Neural cell (in vitro differentiated cells): Measurements from ENCODE around the gene CBX2. TPM values are rescaled to one million over a fixed set of nuclear protein-coding genes. Genes with fewer than 3 reads are reported as not detected.

Experiments
- H2AFZ ChIP-seq: fragments of 200-600, 300-800 bp; sonication (generic), shearing (Covaris generic); 2 replicates; pipeline ENCODE4 v1.6.0; 2014; ENCODE audit warnings: low read depth, mild to moderate bottlenecking, antibody characterized with exemption, low read length, moderate library complexity
- H3F3A ChIP-seq: fragments of 200-600 bp; shearing (Covaris generic); 2 replicates; pipeline ENCODE4 v1.6.1; 2016; ENCODE audit warnings: mild to moderate bottlenecking, moderate library complexity, mixed read lengths, antibody characterized with exemption, low read length; ENCODE audit not compliant: insufficient read depth, poor library complexity, severe bottlenecking
- H3K27ac ChIP-seq: fragments of 200-600, 300-800 bp; sonication (generic), shearing (Covaris generic); 2 replicates; pipeline ENCODE4 v1.5.1; 2014; ENCODE audit warnings: mild to moderate bottlenecking, low read length, moderate library complexity
- H3K27me3 ChIP-seq: fragments of 300-800, 200-600 bp; sonication (generic), shearing (Covaris generic); 2 replicates; pipeline ENCODE4 v1.6.0; 2014; ENCODE audit warnings: mild to moderate bottlenecking, low read depth, low read length, moderate library complexity; ENCODE audit not compliant: insufficient read depth
- H3K36me3 ChIP-seq: fragments of 300-800, 200-600 bp; sonication (generic), shearing (Covaris generic); 2 replicates; pipeline ENCODE4 v1.5.1; 2014; ENCODE audit warnings: mild to moderate bottlenecking, antibody characterized with exemption, low read length, moderate library complexity; ENCODE audit not compliant: insufficient read depth
- H3K4me2 ChIP-seq: fragments of 300-800, 200-600 bp; sonication (generic), shearing (Covaris generic); 2 replicates; pipeline ENCODE4 v1.6.0; 2014; ENCODE audit warnings: mild to moderate bottlenecking, low read length
- H3K4me3 ChIP-seq: fragments of 300-800, 200-600 bp; sonication (generic), shearing (Covaris generic); 2 replicates; pipeline ENCODE4 v1.5.1; 2014; ENCODE audit warnings: mild to moderate bottlenecking, low read length, moderate library complexity
- H3K79me2 ChIP-seq: fragments of 200-600 bp; shearing (Covaris generic); replicated peaks from 2 replicates; pipeline ENCODE4 v1.6.0; 2014; ENCODE audit warnings: mild to moderate bottlenecking, low read length, moderate library complexity; ENCODE audit not compliant: insufficient read depth
- H3K9ac ChIP-seq: fragments of 300-800, 200-600 bp; sonication (generic), shearing (Covaris generic); 2 replicates; pipeline ENCODE4 v1.6.1; 2016; ENCODE audit warnings: mild to moderate bottlenecking, low read length, mixed read lengths
- H3K9me2 ChIP-seq: fragments of 200-600 bp; shearing (Covaris generic); 2 replicates; pipeline ENCODE4 v1.6.1; 2016; ENCODE audit warnings: mild to moderate bottlenecking, low read length, mixed read lengths; ENCODE audit not compliant: insufficient read depth
- H3K9me3 ChIP-seq: fragments of 200-600, 300-800 bp; sonication (generic), shearing (Covaris generic); 2 replicates; pipeline ENCODE4 v1.6.1; 2016; ENCODE audit warnings: mild to moderate bottlenecking, mixed run types, low read length, moderate library complexity, mixed read lengths
- H4K20me1 ChIP-seq: fragments of 200-600 bp; shearing (Covaris generic); 2 replicates; pipeline ENCODE4 v1.6.1; 2016; ENCODE audit warnings: mild to moderate bottlenecking, mixed run types; ENCODE audit not compliant: insufficient read depth
- EP300 ChIP-seq: fragments of 450-650 bp; conservative IDR thresholded peaks from 2 replicates; pipeline ENCODE4 v1.6.1; 2014; ENCODE audit warnings: antibody characterized with exemption, mild to moderate bottlenecking, moderate library complexity; ENCODE audit not compliant: poor library complexity, severe bottlenecking
- EZH2 ChIP-seq: fragments of 200-600, 300-800 bp; shearing (Covaris generic), sonication (generic); IDR thresholded peaks from 2 replicates; pipeline ENCODE4 v1.6.1; 2014; ENCODE audit warnings: antibody characterized with exemption, low read length, borderline replicate concordance, mild to moderate bottlenecking; ENCODE audit not compliant: insufficient read depth, poor library complexity, severe bottlenecking
- MXI1 ChIP-seq: fragments of 450-650 bp; conservative IDR thresholded peaks from 2 replicates; pipeline ENCODE4 v1.6.1; 2014; ENCODE audit warnings: antibody characterized with exemption, mild to moderate bottlenecking; ENCODE audit not compliant: poor library complexity, severe bottlenecking
- POLR2AphosphoS5 ChIP-seq: IDR thresholded peaks from 2 replicates; pipeline ENCODE4 v1.6.1; 2012
- RAD21 ChIP-seq: fragments of 450-650 bp; conservative IDR thresholded peaks from 2 replicates; pipeline ENCODE4 v1.6.1; 2014; ENCODE audit warnings: antibody characterized with exemption, mild to moderate bottlenecking, moderate library complexity
- SMC3 ChIP-seq: fragments of 450-650 bp; conservative IDR thresholded peaks from 2 replicates; pipeline ENCODE4 v1.6.1; 2014; ENCODE audit warnings: antibody characterized with exemption, mild to moderate bottlenecking, moderate library complexity; ENCODE audit not compliant: poor library complexity
- TAF1 ChIP-seq: IDR thresholded peaks from 2 replicates; pipeline ENCODE4 v1.6.1; 2012; ENCODE audit warnings: low read depth
- polyA plus RNA-seq: library from polyadenylated mRNA; depleted of rRNA; stranded (reverse); fragments of >200 nt; gene quantifications from 2 replicates; pipeline ENCODE4 v1.2.3, GENCODE V29; 2014
- TF ChIP-seq, protein P1 (sequence below): IDR thresholded peaks from 2 replicates; pipeline ENCODE4 v1.6.1; 2012; ENCODE audit warnings: borderline replicate concordance
- TF ChIP-seq, protein P2 (sequence below): fragments of 450-650 bp; IDR thresholded peaks from 2 replicates; pipeline ENCODE4 v1.5.1; 2014; ENCODE audit warnings: antibody characterized with exemption, mild to moderate bottlenecking, moderate library complexity; ENCODE audit not compliant: poor library complexity, severe bottlenecking

The CBX2 gene
- polyA plus RNA-seq, 1 donor from 2014 or later: 16.9 TPM

DNA sequence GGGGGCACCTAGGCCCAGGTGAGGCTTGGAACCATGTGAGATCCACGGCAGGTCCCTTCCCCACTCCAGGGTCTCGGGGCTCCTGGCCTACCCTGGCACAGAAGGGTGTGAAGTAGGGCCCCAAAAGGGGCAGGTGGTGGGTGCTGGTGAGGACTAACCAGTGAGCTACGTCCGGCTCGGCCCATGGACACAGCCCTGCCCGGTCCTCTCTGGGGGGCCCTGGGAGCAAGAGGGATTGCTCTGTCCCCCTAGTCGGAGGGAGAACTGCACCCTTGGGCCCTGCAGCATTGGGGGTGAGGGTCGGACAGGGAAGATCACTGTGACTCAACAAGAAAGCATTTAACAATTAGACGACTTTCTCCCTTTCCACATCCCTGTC, 44.3 kb upstream of the CBX2 start:
- no peaks in the 10 kb centered on the region for H3K36me3 ChIP-seq
- no peaks in the 10 kb centered on the region for H3F3A ChIP-seq
- H3K4me3 ChIP-seq: no peak overlapping the region
- H3K79me2 ChIP-seq: no peaks in the 10 kb centered on the region
- H3K9ac ChIP-seq: no peak overlapping the region
- H3K9me2 ChIP-seq: no peaks in the 10 kb centered on the region
- H3K9me3 ChIP-seq: no peaks in the 10 kb centered on the region
- H4K20me1 ChIP-seq: no peaks in the 10 kb centered on the region
- H3K27me3 ChIP-seq: no peaks in the 10 kb centered on the region
- no peak overlapping the region for H3K27ac ChIP-seq
- no peak overlapping the region for H2AFZ ChIP-seq
- no peak for TF ChIP-seq POLR2AphosphoS5
- no peak for TF ChIP-seq EP300
- TF ChIP-seq RAD21: no peak
- TF ChIP-seq, protein P1, sequence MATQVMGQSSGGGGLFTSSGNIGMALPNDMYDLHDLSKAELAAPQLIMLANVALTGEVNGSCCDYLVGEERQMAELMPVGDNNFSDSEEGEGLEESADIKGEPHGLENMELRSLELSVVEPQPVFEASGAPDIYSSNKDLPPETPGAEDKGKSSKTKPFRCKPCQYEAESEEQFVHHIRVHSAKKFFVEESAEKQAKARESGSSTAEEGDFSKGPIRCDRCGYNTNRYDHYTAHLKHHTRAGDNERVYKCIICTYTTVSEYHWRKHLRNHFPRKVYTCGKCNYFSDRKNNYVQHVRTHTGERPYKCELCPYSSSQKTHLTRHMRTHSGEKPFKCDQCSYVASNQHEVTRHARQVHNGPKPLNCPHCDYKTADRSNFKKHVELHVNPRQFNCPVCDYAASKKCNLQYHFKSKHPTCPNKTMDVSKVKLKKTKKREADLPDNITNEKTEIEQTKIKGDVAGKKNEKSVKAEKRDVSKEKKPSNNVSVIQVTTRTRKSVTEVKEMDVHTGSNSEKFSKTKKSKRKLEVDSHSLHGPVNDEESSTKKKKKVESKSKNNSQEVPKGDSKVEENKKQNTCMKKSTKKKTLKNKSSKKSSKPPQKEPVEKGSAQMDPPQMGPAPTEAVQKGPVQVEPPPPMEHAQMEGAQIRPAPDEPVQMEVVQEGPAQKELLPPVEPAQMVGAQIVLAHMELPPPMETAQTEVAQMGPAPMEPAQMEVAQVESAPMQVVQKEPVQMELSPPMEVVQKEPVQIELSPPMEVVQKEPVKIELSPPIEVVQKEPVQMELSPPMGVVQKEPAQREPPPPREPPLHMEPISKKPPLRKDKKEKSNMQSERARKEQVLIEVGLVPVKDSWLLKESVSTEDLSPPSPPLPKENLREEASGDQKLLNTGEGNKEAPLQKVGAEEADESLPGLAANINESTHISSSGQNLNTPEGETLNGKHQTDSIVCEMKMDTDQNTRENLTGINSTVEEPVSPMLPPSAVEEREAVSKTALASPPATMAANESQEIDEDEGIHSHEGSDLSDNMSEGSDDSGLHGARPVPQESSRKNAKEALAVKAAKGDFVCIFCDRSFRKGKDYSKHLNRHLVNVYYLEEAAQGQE: no peak
- no peak for TF ChIP-seq TAF1
- TF ChIP-seq, protein P2, sequence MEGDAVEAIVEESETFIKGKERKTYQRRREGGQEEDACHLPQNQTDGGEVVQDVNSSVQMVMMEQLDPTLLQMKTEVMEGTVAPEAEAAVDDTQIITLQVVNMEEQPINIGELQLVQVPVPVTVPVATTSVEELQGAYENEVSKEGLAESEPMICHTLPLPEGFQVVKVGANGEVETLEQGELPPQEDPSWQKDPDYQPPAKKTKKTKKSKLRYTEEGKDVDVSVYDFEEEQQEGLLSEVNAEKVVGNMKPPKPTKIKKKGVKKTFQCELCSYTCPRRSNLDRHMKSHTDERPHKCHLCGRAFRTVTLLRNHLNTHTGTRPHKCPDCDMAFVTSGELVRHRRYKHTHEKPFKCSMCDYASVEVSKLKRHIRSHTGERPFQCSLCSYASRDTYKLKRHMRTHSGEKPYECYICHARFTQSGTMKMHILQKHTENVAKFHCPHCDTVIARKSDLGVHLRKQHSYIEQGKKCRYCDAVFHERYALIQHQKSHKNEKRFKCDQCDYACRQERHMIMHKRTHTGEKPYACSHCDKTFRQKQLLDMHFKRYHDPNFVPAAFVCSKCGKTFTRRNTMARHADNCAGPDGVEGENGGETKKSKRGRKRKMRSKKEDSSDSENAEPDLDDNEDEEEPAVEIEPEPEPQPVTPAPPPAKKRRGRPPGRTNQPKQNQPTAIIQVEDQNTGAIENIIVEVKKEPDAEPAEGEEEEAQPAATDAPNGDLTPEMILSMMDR: no peak
- no peak for TF ChIP-seq SMC3
- no peak for TF ChIP-seq EZH2
- no peak for TF ChIP-seq MXI1
- no peak overlapping the region for H3K4me2 ChIP-seq

DNA sequence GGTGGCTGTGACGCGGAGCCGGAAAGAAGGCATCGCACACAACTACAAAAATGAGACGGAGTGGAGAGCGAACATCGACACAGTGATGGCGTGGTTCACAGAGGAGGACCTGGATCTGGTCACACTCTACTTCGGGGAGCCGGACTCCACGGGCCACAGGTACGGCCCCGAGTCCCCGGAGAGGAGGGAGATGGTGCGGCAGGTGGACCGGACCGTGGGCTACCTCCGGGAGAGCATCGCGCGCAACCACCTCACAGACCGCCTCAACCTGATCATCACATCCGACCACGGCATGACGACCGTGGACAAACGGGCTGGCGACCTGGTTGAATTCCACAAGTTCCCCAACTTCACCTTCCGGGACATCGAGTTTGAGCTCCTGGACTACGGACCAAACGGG, 42.9 kb upstream of the CBX2 start:
- H2AFZ ChIP-seq: no peak overlapping the region
- H4K20me1 ChIP-seq: no peaks in the 10 kb centered on the region
- H3K36me3 ChIP-seq: no peaks in the 10 kb centered on the region
- no peaks in the 10 kb centered on the region for H3K27me3 ChIP-seq
- no peaks in the 10 kb centered on the region for H3F3A ChIP-seq
- no peaks in the 10 kb centered on the region for H3K9me2 ChIP-seq
- H3K27ac ChIP-seq: no peak overlapping the region
- no peak overlapping the region for H3K4me3 ChIP-seq
- no peaks in the 10 kb centered on the region for H3K79me2 ChIP-seq
- H3K9me3 ChIP-seq: no peaks in the 10 kb centered on the region
- H3K4me2 ChIP-seq: no peak overlapping the region
- H3K9ac ChIP-seq: no peak overlapping the region
- TF ChIP-seq MXI1: no peak
- TF ChIP-seq, protein P2: no peak
- TF ChIP-seq EP300: no peak
- no peak for TF ChIP-seq RAD21
